Hematopoietic multipotent progenitor cell treated with erythropoietin and hydrocortisone succinate and interleukin-3 and kit ligand, for 15 days (in vitro differentiated cells): ENCODE results near the gene MYCL.
"Not testable (repeated sequence)": the region's sequence is repeated elsewhere in the genome, so short reads cannot be mapped to it uniquely, and the experiment has no call there.

Experiments used
- DNase-seq: peaks from one replicate; pipeline ENCODE4 v3.0.0-alpha.2; 2015; ENCODE audit warnings: low spot score

Gene MYCL

DNA sequence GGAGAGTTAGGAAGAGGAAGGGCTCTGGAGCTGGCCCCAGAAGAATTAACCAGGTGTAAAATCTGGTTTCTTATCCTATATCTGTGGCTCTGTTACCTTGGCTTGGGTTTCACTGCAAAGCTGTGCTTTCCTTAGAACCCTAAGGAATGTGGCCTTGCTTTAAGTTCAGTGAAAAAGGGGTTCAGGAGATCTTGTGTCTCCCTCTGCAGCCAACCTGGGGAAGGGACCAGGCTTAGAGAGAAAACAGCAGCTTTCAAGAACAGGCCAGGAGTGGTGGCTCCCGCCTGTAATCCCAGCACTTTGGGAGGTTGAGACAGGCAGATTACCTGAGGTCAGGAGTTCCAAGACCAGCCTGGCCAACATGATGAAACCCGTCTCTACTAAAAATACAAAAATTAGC lies 16.1 kb upstream of the MYCL start:
- no peak for DNase-seq

DNA sequence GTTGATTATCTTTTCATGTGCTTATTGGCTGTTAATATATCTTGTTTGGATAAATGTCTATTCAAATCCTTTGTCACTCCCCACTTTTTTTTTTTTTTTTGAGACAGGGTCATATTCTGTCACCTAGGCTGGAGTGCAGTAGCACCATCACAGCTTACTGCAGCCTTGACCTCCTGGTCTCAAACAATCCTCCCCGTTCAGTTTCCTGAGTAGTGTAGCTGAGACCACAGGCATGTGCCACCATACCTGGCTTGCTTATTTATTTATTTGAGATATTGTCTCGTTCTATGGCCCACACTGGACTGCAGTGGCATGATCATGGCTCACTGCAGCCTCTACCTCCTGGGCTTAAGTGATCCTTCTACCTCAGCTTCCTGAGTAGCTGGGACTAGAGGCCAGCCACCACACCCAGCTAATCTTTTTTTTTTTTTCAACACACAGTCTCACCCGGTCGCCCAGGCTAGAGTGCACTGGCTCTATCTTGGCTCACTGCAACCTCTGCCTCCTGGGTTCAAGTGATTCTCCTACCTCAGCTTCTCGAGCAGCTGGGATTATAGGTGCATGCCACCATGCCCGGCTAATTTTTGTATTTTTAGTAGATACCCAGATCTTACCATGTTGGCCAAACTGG lies 13.9 kb upstream of the MYCL start:
- no peak for DNase-seq

DNA sequence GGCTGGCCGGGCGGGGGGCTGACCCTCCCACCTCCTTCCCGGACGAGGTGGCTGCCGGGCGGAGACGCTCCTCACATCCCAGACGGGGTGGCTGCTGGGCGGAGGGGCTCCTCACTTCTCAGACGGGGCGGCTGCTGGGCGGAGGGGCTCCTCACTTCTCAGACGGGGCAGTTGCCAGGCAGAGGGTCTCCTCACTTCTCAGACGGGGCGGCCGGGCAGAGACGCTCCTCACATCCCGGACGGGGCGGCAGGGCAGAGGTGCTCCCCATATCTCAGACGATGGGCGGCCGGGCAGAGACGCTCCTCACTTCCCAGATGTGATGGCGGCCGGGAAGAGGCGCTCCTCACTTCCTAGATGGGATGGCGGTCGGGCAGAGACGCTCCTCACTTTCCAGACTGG lies 11.4 kb upstream of the MYCL start:
- DNase-seq, result not testable (repeated sequence)

DNA sequence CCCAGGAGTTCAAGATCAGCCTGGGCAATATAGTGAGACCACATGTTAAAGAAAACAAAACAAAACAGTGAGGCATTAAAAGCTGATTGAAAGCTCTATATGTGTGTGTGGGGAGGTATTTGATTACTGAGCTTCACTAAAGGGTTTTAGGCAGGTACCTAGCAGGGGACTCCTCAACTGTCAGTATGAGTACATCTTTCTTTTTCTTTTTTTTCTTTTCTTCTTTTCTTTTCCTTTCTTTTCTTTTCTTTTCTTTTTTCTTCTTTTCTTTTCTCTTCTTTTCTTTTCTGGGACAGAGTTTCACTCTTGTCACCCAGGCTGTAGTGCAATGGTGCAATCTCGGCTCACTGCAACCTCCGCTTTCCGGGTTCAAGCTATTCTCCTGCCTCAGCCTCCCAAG lies 8.5 kb upstream of the MYCL start:
- no peak for DNase-seq

DNA sequence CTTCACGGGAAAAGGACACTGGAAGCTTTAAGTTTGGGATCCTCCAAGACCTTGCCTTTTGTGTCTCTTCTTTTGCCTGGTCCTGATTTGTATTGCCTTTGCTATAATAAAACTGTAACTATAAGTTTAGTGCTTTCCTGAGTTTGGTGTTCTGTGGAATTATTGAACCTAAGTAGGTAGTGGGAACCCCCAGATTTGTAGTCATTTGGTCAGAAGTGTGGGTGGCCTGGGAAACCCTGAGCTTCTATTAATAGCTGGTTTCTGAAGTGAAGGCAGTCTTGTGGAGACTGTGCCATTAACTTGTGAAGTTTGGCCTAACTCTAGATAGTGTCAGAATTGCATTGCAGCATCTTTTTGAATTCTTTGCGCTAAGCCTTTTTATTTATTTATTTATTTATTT lies 6.8 kb upstream of the MYCL start:
- no peak for DNase-seq

DNA sequence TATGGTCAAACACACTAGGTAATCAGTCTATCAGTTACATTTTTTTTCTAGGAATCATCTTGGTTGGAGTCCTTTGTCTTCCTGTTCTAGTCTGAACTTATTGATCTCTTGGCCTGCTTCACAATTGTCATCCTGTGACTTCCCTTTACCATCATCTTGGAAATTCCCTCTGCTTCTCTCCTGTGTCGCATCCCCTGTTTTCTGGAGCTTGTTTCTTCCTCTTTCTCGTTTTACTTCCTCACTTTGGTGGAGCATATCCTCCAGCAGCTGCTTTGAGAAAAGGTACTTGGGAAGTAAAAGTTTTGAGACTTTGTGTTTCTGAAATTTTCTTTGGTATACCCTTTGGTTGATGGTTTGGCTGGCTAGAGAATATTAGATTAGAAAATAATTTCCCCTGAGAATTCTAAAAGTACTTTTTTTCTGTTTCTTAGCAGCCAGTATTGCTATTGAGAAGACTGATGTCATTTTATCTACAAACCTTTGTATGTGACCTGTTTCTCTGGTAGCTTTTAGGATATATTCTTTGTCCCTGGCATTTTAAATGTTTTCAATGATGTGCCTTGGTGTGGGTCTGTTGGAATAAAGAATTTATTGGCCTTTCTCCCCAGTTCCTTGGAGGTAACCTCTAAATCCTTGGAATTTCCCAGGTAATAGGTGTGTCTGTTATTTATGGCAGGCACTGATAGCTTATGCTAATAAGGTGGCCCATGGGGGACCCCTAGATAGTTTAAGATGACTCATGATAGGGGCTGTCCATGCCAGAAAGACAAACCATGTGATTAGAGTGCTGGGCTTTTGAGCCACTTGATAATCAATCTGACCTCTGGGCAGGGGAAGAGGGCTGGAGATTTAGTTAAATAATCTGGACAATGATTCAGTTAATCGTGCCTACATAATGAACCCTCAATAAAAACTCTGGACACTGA lies 6.1 kb upstream of the MYCL start:
- DNase-seq, result no peak

DNA sequence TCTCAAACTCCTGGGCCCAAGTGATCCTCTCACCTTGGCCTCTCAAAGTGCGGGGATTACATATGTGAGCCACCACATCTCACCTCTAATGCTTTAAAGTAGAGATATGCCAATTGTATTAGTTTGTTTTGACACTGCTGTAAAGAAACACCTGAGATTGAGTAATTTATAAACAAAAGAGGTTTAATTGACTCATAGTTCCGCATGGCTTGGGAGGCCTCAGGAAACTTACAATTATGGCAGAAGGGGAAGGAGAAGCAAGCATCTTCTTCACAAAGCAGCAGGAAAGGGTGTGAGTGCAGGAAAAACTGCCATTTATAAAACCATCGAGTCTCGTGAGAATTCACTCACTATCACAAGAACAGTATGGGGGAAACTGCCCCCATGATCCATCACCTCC lies 3.5 kb upstream of the MYCL start:
- DNase-seq, result no peak

DNA sequence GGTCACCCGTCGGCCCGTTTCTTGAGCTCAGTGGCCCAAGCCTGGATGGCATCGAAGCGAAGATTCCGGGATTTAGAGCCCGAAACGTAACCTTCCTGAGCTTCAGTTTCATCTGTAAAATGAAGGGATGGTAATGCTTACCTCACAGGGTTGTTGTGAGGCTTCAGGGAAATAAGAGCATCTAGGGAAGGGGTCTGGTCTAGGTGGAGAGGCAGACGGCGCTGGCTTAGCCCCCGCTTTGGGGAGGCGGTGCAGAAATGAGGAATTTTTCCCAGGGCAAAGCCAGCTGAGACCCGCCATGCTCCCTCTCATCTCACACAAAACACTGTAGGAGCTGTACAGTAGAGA lies 717 bp upstream of the MYCL start:
- DNase-seq, result no peak

DNA sequence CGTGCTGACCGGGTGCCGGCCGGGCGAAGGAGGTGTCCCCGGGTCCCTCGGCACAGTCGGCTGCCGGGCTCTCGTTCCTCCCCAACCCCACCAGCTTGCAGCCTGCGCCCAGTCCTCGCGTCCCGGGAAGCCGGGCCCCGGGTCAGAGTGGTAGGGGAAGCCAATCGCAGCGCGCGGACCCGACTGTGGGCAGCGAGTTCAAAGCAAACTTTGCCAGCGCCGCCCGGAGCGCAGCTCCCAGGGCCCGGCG lies 328 bp downstream of the MYCL start:
- DNase-seq, result no peak

DNA sequence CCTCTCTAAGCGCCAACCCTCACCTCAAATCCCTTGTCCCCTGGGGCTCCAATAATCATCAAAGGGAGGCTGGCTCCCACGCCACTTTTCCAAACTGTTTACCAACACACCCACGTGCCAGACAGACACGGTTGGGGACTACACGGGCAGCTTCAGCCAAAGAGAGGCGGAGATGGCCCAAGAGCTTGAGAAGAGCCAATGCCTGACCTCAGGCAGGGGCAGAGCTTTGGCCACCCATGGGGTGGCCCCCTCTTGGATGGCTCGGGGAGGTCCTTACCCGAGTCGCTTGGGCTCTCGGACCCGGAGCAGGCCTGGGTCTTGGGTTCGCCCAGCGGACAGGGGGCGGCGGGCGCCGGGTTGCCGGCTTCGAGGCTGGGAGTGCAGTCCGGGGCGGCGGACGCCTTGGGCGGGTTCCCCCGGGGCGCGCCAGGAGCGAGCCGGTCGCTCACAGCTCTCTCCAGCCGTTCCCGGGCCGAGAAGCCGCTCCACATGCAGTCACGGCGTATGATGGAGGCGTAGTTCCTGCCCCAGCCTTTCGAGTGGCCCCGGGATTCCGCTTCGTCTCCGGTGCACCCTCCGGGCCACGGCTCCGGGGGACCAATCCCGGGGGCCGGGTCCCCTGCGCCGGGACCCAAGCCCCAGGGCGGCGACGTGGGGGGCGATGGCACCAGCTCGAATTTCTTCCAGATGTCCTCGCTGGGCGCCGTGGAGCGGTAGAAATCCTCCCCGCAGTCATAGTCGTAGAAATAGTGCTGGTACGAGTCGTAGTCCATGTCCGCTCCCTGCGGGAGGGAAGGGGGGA lies 854 bp downstream of the MYCL start:
- no peak for DNase-seq

DNA sequence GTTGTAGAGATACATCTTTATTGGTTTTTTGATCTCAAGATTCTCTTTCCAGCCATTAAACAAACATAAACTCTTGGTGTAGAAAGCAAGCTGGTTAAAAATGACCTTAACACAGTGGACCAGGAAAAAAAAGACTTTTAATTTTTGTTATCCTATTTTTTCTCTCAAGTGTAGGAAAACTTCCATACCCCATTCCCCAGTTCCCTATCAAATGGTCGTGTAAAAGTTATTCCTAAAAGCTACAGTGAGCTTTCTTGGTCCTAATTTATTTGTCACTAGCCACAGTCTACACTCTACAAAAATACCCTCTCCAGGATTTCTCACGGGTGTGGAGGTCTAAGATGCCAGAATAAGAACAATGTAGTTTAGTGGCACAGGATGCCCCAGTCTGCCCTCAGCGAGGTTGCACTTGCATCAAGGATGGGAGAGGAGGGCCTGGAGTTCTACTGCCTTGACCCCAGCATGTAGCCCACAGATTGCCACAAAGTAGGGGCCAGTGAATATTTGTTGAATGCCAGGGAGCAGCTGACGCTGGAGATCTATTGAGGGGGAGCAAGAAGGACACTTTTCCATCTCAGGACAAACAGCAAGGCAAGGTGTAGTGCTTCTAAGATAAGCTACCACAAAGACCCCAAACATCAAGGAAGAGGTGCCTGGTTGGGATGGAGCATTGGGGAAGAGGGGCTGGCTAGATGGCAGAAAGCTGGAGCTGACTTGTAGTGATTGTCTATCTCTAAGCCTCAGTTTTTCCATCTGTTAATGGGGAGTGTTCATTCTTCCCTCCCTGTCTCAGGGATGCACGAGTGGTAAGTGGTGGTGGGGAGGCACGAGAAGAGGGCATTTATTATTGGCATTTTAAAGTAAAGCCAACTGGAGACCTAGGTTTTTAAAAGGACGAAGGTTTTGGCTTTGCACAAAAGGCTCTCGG lies 1.8 kb downstream of the MYCL start:
- DNase-seq, result no peak

DNA sequence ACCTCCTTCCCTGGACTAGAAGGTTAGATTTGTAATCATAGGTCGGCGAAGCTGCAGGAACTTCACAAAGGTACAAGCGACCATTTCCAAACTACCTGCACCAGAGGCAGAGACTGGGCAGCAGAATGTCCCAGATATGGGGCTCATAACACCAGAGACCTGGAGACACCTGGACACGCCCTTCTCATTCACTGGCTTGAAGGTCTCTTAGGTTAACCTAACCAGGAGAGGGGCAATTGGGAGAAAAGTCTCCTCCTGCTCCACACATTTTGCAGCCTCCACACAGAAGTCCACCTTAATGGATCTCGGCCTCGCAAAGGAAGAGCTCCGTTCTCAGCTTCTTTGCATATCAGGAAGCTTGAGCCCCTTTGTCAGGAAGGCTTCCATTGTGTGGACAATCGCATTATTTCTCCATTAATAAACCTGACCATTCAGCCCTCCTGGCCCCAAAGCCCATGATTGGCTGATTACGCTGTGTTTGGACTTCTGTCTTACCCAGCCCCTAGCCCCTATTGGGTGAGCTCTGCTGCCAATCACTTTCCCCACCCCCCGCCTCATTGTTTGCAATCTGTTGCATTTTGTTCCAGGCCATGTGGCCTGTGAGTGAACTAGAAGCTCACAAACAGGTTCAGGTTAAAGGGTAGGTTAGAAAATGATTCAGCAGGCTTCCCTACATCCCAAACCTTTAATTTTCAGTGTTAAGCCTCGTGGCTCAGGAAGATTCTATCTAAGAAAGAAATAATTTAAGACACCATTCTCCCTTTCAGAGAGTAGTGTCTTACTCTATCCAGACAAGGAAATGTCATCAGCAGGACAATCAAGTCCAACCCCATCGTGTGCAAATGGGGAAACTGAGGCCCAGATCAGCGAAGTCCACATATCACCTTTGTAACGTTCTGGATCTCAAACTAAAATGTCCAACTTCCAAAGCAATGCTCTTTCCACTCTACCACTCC lies 2.8 kb downstream of the MYCL start:
- no peak for DNase-seq

DNA sequence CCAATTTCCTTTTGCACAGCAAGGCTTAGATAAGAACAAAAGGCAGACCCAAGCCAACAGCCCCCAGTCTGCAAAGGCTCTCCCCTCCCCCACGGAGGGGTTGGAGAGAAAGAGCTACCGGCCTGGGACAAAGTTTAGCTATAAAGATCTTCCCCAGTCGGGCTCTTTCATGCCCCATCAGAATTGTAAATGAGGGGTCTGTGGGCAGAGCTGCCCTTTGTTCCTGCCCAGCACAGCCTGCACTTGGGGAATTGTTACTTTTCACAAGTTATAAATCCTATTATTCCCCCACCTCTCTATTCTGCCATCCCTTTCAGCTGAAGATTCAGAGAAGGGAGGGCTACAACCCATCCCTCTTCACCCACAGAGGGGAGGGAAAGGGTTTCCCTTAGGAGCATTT lies 3.5 kb downstream of the MYCL start:
- no peak for DNase-seq

DNA sequence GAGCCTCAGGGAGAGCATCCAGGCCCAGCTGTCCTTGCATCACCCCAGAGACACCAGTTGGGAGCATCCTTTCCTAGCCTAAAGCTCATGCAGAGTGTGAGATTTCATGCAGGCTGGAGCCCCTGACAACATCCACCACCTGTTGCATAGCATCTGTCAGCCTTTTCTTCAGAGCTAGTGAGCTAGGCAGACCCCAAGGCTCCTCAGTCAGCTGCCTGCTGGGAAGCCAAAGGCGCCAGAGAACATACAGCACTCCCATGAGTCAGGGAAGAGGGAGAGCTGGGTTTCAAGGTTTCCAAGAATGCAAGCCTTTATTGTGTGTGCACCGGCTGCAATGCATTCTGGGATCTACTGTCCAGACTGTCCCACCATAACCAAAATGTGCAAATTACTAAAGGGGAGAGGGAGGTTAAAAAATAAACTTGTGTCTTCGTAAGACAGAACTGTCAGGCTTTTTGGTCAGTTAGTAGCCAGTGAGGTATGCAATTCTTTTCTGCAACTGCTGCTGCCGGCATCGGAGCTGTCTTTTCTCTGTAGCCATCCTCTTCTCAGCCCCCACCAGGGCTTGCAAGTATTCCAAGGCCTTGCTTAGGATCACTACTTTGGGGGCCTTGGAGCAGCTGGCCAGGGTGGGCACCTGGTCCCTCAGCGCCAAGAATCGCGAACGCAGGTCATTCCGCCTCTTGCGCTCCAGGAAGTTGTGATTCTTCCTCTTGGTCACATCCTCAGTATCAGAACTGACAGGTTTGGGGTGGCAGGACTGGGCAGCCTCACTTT lies 4.6 kb downstream of the MYCL start:
- no peak for DNase-seq

DNA sequence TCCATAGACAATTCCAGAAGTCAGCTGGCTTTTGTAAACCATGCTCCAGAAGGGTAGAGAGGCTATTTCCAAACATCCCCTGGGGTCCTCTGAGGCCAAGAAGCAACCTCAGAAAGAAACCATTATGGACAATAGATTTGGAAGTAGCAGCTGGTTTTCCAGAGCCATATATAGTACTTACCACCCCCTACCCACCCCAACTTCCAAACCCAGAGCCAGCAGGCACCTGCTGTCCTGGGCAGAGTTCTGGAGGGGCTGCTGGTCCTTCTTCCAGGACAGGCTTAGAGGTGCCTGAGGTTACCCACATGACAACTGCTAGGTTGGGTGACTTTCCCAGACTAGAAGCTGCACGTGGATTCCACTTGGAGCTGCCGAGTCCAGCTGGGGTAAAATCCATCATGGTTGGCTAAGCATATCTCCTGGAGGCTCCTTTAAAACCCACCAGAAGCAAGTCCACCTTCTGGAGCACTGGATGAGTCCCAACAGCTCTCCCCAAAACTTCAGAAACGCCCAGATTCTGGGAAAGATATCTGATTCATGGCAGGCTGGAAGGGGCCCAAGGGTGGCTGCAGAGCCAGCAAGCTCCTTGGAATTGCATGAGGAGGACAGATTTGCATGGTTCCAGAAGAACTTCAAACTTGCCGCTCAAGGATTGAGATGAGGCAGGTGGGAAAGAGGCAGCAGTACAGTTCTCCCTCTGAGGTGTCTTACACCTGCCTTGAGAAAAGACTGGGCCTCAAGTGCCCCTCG lies 5.8 kb downstream of the MYCL start:
- DNase-seq, result no peak

DNA sequence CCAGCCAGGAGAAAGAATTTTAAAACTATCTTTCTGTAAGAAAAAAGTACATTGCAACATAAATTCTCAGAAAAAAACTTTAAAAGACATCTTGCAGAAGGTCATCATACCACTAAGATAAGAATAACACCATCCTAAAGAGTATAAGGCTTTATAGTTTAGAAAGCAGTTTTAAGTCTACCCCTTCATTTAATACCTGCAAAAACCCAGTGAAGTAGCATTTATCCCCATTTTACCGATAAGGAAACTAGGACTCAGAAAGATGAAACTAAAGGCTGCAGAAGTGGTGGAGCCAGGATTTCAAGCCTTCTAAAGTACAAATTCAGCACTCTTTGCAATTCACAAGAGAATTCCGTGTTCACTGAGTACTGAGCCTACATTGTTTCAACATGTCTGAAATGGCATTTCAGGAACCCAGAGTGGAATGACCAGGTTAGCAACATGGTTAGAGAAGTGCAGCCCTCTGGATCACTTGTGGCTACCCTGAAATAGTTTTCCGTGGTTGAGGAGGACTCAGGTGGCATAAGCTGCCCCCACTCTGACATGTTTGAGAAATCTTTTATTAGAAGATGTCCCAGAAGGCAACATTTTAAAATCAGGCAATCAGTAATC lies 6.7 kb downstream of the MYCL start:
- DNase-seq, result no peak

DNA sequence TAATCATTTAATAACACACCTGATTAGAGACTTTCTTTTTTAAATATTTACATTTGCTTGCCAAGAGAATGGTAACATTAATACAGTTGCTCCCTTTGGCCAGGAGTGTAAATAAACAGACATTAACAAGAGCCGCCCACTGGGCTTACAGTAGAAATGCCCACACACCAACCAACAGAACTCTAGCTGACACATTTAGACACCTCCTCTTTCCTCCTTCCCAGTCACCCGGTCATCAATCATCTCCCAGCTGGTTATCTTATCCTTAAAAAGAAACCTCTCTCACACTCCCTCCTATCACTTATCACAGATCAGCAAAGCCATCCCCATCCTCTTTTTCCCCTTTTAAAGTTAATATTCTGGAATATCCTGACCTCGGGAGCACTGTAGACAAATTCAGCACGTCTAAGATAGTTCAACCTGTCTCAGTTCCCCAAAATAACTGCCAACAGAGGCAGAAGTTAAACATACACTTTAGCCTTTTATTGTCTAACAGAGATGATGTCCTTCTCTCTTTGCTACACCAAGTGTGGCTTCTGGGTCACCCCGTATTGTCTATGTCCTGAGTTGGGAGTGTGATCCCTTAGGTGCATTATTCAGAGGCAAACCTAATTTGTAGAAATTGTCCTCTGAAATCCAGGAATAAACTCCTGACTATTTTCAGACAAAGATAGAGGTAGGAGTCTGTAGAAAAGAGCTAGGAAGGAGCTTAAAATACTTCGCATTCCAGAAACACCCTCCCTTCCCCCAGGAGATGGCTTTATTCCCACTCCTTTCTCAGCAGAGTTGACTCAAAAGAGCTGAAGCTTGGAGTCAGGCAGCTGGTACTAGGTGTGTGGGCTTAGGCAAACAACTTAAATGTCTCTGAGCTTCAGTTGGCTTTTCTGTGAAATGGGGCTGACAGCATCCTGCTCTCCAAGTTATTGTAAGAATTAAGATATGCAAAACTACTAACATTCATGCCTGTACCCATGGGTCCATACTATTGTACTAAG lies 8.8 kb downstream of the MYCL start:
- no peak for DNase-seq

DNA sequence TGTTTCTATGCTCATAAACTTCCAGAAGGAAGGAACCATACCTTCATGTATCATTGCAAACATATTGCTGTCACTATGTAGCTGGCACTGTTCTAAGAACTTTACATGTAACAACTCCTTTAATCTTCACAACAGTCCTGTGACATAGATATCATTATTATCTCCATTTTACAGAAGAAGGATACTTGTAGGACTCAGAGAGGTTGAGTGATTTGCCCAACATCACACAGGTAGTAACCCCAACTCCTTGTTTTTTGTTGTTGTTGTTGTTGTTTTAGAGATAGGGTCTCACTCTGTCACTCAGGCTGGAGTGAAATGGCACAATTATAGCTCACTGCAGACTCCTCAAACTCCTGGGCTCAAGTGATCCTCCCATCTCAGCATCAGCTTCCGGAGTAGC lies 10.8 kb downstream of the MYCL start:
- DNase-seq, result no peak
